Stimulated activated CD8-positive, alpha-beta memory T cell treated with anti-CD3 and anti-CD28 coated beads, Interleukin-7, amount 100 ng/mL, for 1 hour (primary cell): ENCODE measurements around the gene PPP1R16B.
A peak's percentile ranks its signal among the peaks of the same experiment; 100 is the strongest.

Experiments
- DNase-seq, 2 donors: peaks; one replicate each; pipeline ENCODE4 v3.0.0-alpha.2; 2020; ENCODE audit warnings: low read depth in 2 of 2

The PPP1R16B gene

GRCh38 chr20:38895098-38895949 is 89.8 kb downstream of the PPP1R16B start:
- no peak for DNase-seq

- DNase-seq: no peak
Observed at GRCh38 chr20:38896009-38896594, 90.6 kb downstream of the PPP1R16B start.

- DNase-seq: no peak
Observed at GRCh38 chr20:38897267-38897666, 91.8 kb downstream of the PPP1R16B start.

- no peak for DNase-seq
Observed at GRCh38 chr20:38900606-38901005, 95.1 kb downstream of the PPP1R16B start.

- DNase-seq: no peak
Observed at GRCh38 chr20:38902601-38903000, 97.1 kb downstream of the PPP1R16B start.

- no peak for DNase-seq
Observed at GRCh38 chr20:38903335-38903734, 97.8 kb downstream of the PPP1R16B start.

- no peak for DNase-seq
Observed at GRCh38 chr20:38905375-38905774, 99.9 kb downstream of the PPP1R16B start.

GRCh38 chr20:38907918-38908677 is 102.6 kb downstream of the PPP1R16B start:
- DNase-seq: no peak

GRCh38 chr20:38915355-38915754 is 109.9 kb downstream of the PPP1R16B start:
- DNase-seq: no peak

- DNase-seq: no peak
Observed at GRCh38 chr20:38917657-38918056, 112.2 kb downstream of the PPP1R16B start.

GRCh38 chr20:38918172-38918571 is 112.7 kb downstream of the PPP1R16B start:
- no peak for DNase-seq

GRCh38 chr20:38919683-38920082 is 114.2 kb downstream of the PPP1R16B start:
- no peak for DNase-seq

- DNase-seq: no peak
Observed at GRCh38 chr20:38920411-38920810, 114.9 kb downstream of the PPP1R16B start.

GRCh38 chr20:38920851-38921250 is 115.4 kb downstream of the PPP1R16B start:
- no peak for DNase-seq

- no peak for DNase-seq
Observed at GRCh38 chr20:38924718-38925117, 119.2 kb downstream of the PPP1R16B start.

- peak; percentile 78 to 79 for DNase-seq
Observed at GRCh38 chr20:38926142-38926933, 120.8 kb downstream of the PPP1R16B start, which contains the start of gene FAM83D. FAM83D (plus strand) TSS chr20:38926417; CDS start chr20:38926443, 26 bp downstream.

- no peak for DNase-seq
Observed at GRCh38 chr20:38926934-38927616, 121.6 kb downstream of the PPP1R16B start.

- DNase-seq: no peak
Observed at GRCh38 chr20:38927902-38928578, 122.5 kb downstream of the PPP1R16B start.

- no peak for DNase-seq
Observed at GRCh38 chr20:38930242-38930569, 124.7 kb downstream of the PPP1R16B start.

- no peak for DNase-seq
Observed at GRCh38 chr20:38931984-38932383, 126.5 kb downstream of the PPP1R16B start.
